ENCODE results near the gene HSPB3.
"Not testable (repeated sequence)": the region's sequence is repeated elsewhere in the genome, so short reads cannot be mapped to it uniquely, and the experiment has no call there.

Gene HSPB3

DNA sequence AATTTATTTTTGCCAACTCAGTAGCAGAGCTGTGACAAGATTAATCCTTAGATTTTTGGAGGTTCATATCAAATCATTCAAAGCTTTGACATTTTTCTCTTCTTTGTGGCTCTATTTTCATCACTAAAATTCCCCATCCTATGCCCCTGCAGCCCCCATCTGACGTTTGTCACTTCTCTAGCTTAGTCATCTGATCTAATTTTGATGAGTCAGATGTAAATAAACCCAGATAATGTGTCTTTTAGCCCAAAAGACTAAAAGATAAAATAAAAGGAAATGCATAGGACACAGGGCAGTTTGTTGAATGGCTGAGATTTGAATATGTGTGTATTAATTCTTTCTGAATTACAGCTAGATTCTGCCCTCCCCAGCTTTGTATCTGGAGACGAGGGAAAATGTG, 897 bp upstream of the HSPB3 start:
- in situ Hi-C loops (cut with MboI; ENCODE audit: low sequenced_read_pairs) = no loop called here

DNA sequence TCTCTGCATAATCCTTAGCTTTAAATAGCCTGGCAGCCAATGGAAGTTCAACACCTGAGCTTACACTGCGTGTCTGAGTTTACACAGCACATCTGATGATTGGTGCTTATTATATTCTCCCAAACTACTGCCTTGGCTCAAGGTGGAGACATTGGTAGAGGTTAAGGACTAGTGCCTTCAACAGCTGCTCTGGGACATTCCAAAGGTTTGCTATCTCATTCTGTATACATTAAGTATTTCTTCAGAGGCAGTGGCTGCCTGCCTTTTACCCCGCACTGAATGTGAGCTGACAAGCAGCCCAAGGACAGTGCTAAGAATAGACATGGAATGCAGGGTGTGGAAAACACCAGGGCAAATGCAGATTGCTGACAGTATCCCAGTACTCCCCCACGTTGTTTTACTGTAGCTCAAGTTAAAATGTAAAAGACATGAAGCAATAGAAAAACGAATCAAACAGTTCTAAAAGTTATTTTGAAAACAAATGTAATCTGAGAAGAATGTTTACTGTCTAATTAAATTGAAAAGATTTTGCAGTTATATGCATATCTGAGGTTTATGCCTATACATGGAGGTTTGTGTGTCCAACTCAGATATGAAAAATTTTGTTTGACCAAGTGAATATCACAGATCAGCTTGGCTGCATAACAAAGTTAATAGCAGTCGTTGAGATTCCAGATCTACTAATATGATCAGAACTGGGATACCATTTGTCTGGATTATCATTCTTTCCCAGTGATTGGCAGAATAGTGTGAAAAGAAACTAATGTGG, 1.8 kb downstream of the HSPB3 start:
- in situ Hi-C loops (cut with MboI; ENCODE audit: low sequenced_read_pairs) = no loop called here

DNA sequence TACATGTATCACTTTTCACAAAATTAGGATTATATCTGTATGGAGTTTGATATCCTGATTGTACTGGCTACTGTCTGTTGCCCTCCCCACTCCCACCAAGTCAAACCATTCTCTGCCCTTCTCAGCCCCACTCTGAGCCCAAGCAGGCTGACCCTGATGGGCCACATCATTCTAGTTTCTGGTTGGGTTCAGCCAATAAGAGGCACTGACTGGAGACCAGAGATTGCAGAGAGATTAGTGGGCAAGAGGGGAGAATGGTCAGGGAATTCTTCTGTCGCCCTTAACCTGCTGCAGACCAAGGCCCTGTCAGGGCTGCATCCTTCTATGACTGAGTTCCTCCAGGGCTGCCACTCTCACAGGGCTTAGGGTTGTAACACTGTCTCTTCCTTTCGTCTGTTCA, 2.7 kb downstream of the HSPB3 start:
- in situ Hi-C loops (cut with MboI; ENCODE audit: low sequenced_read_pairs) = no loop called here

DNA sequence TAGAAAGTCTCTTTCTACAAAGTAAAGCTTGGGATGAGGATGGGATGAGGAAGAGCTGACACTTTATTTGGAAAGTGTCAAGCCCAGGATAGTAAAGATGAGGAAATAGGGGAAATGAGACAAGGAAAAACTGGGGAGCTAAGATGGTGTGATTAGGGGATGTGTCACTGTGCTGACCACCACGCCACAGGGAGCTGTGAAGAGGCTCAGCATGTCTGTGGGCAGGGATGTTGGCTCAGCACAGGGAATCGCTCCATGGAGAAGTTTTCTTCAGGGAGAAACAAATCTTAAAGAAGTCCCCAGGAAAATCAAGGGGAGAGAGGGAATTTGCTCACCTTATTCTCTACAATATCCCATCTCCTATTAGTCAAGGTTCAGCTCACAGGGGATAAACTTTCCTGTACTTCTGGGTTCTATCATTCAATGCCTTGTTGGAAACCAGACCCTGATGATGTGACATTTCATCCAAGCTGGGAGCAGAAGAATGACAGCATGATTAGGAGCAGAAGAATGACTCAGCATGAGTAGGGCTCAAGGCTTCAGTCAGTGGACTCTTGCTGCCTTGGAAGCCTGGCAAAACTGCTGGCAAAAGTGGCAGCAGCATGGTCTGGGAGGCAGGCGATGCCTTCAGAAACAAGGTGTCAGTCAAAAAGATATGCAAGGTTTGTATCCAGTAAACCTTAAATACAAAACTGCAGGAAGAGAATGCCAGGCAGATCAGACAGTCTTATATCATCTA, 4.9 kb downstream of the HSPB3 start:
- in situ Hi-C loops (cut with MboI; ENCODE audit: low sequenced_read_pairs) = no loop called here

DNA sequence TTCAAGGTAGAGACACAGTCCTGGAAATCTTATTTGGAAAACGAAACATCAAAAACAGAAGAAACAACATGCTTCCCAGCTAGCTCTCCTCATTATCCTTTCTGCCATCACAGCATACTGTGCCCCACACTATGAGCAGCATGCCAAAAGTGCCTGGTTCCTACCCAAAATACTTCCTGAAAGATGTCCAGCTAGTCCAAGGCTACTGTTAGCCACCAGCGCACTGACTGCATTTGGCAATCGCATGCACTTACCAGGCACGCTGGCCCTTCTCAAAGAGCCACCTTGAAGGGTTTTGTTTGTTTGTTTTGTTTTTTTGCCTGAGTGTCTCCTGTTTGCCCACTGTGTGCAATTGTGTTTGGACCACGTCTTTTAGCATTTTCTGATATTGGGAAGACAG, 6.8 kb downstream of the HSPB3 start:
- in situ Hi-C loops (cut with MboI; ENCODE audit: low sequenced_read_pairs) = no loop called here

DNA sequence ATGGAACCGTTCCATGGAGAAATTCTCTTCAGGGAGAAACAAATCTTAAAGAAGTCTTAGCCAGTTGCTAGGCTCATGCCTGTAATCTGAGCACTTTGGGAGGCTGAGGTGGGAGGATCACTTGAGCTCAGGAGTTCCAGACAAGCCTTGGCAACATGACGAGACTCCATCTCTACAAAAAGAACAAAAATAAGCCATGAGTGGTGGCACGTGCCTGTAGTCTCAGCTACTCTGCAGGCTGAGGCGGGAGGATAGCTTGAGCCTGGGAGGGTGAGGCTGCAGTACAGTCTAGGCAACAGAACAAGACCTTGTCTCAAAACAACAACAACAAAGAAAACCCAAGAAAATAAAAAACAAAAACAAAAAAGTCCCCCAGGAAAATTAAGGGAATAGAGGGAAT, 8.2 kb downstream of the HSPB3 start:
- in situ Hi-C loops (cut with MboI; ENCODE audit: low sequenced_read_pairs) = no loop called here

DNA sequence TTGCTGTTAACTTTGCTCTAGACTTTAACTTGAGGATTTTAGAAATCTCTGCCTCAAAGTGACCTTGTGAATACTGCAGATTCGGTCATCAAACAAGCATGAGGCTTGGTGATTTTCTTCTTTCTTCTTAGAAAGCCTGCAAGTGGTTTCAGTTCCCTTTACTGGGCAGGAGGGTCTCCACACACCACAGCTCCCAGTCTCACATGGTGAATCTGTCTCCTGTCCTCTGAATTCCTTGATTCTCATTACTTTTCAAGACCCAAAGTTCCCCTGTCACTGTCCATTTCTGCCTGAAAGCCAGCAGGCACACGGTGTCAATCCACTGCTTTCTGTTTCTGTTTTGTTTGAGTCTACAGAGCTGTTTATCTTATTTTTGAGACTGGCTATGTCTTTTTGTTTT, 14.1 kb downstream of the HSPB3 start:
- in situ Hi-C loops (cut with MboI; ENCODE audit: low sequenced_read_pairs) = no loop called here

DNA sequence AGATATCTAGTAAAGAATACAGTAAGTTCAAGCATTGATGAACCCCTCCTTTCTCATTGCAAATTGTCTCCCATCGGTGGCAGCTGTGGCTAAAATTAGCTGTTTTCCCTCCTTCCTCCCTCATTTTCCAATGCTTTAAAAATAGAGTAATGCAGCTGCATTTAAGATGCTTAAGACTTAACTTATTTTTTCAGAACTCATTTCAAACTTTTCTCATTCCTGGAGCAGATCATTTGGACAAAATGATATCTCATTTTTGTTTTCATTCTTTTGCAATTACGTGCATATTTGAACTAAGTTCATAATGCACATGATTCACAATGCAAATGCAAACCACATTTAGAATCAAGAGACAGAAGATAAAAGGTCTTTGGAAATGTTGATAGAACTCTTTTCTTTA, 14.6 kb downstream of the HSPB3 start:
- in situ Hi-C loops (cut with MboI; ENCODE audit: low sequenced_read_pairs) = no loop called here

DNA sequence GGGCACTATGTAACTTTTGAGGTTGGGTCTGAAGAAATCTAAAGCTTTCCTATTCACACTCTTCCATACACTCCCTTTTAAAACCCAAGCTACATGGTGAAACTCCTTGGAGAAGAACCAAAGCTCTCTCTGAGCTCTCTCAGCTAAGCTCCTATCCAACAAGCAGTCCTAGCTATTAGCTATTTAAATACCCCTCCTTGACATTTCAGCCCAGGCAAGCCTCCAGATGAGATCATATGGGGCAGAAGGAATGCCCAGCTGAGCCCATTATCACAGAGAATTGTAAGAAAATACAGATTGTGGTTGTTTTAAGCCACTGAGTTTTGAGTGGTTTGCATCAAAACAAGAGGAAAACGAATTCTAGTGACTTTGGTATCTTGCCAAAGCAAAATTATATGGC, 15.2 kb downstream of the HSPB3 start:
- in situ Hi-C loops (cut with MboI; ENCODE audit: low sequenced_read_pairs) = no loop called here

DNA sequence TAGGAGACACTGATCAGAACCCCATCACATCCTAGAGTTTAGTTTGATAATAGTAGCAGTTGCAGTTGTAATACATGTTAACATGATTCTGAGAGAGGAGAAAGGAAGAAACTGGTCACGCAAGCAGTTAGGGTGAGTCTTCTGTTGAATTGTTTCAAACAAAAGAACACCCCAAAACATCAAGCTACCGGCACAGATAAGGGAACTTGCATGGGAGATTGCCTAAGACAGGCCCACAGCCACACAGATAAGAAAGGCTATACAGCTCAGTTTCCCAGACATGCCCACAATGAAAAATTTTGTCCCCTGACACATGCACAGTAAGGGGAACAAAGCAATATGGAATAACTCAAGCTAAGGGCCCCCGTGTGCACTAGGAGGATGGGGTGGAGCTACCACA, 15.9 kb downstream of the HSPB3 start:
- in situ Hi-C loops (cut with MboI; ENCODE audit: low sequenced_read_pairs) = no loop called here

DNA sequence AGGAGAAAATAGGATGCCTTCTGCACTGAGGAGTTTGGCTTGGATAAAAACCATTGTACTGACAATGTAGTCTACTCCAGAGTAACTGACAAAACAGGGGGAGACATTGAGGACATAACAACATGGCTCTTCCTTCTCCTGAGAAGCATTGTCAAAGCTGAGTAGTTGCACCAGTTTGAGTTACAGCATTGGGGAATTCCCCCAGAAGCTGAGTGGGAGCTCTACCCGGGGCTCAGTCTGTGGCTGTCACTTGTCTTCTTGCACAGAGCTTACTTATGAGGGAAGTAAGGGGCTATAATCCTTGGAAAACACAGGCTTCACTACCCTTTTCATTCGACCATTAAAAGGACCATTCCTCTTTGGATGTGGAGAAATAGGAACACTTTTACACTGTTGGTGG, 21.2 kb downstream of the HSPB3 start:
- in situ Hi-C loops (cut with MboI; ENCODE audit: low sequenced_read_pairs) = no loop called here

DNA sequence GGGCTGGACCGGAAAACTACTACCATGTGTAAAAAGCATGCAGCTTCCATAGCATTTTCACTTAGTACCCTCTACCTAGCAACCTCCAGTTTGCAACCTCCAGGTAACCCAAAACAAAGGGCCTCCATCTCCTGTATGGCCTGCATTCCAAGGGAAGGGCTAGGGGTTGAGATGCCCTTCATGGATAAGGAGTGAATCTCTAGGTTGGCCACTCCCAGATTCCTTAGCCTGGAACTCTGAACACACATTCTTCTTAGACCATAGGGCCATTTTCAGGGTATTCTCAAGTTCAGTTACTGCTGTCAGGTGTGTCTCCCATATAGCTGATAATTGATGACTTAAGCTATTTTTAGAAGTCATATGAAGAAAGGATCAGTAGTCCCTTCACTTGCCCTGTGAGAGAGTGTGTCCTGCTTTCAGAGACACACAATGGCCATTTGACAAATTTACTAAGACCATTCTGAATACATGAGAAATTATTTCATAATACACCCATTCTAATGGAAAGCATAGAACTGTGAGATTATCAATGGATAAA, 22.5 kb downstream of the HSPB3 start:
- in situ Hi-C loops (cut with MboI; ENCODE audit: low sequenced_read_pairs) = no loop called here

DNA sequence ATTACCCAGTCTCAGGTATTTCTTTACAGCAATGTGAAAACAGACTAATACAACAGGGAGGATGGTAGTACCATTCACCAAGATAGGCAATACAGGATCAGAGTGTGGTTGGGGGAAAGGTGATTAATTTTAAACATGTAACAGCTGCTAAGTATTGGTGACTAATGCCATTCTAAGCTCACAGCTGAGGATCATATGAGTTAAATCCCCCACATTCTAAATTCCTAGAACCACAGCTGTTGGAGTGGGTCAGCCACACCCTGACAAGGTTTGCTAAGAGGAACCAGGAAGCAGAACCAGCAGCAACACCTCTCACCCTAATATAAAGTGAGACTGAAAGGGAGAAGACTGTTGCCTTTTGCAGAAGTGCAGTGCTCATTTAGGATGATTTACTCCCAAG, 24.8 kb downstream of the HSPB3 start:
- in situ Hi-C loops (cut with MboI; ENCODE audit: low sequenced_read_pairs) = no loop called here

DNA sequence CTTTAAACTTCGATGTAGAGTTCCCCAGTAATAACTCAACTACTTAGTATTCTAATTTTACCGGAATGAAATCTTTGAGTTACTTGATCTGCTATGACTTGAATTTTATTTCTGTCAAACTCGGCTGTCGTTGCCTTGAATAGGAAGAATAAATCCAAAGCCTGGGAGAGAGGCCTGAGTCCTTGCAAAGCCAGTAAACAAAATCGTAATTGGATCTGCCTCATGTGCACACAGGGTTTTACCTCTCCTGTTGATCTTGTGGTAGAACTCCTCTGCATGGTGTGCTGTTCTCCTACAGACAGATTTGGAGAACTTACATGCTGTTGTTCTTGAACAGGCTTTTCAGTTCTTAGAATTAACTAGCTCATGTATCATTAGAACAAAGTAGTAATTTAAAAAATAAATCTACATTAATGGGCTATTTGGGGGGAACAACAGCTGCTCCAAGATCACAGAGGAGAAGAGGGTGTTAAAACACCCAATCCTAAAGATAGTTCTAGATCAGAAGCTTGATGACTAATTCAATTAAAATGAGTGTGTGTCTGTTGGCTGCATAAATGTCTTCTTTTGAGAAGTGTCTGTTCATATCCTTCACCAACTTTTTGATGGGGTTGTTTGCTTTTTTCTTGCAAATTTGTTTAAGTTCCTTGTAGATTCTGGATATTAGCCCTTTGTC, 28.9 kb downstream of the HSPB3 start:
- in situ Hi-C loops (cut with MboI; ENCODE audit: low sequenced_read_pairs) = no loop called here

DNA sequence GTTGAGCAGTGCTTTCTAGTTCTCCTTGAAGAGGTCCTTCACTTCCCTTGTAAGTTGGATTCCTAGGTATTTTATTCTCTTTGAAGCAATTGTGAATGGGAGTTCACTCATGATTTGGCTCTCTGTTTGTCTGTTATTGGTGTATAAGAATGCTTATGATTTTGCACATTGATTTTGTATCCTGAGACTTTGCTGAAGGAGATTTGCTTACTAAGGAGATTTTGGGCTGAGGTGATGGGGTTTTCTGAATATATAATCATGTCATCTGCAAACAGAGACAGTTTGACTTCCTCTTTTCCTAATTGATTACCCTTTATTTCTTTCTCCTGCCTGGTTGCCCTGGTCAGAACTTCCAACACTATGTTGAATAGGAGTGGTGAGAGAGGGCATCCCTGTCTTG, 30.2 kb downstream of the HSPB3 start:
- in situ Hi-C loops (cut with MboI; ENCODE audit: low sequenced_read_pairs) = not testable (repeated sequence)

DNA sequence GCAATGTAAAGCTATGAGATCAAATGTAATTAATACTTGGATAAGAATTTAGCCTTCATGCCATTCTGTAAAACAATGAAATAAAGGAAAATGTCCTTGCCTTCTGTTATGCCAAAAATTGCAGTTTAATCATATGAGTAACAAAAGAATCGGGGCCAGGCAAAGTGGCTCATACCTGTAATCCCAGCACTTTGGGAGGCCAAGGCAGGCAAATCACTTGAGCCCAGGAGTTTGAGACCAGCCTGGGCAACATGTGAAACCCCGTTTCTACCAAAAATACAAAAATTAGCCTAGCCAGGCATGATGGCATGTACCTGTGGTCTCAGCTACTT, 34.1 kb downstream of the HSPB3 start:
- in situ Hi-C loops (cut with MboI; ENCODE audit: low sequenced_read_pairs) = not testable (repeated sequence)

DNA sequence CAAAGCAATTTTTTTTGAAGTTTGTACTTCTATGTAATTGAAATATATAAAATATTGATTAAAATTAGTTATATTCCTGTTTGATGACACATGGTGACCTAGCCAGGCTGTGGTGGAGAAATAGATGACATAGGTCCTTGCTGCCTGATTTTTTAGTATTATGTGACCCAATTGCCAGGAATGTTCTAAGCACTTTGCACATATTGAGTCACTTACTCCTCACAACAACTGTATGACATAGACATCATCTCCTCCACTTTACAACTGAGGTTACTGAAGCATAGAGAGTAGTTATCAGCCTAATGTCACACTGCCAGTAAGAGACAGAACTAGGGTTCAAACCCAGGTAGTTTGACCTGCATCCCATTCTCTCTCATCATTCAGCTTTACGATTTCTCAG, 35.8 kb downstream of the HSPB3 start:
- in situ Hi-C loops (cut with MboI; ENCODE audit: low sequenced_read_pairs) = no loop called here

DNA sequence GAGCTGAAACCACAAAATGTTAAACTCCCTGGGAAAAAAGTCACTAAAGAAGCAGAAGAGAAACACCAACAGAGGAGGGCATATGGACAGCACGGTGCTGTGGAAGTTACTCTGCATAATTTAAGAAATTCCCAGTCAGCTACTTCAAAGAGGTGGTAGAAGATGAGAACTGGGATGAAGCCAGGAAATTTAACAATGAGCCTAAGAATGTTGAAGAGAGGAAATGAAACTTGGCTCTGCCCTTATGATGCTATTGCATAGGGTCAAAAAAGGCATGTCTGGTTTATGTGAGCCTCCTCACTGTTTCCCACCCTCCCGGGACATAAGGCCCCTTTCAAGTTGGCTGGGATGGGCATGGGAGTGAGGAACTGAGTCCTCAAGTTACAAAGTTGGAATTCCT, 36.7 kb downstream of the HSPB3 start:
- in situ Hi-C loops (cut with MboI; ENCODE audit: low sequenced_read_pairs) = no loop called here

DNA sequence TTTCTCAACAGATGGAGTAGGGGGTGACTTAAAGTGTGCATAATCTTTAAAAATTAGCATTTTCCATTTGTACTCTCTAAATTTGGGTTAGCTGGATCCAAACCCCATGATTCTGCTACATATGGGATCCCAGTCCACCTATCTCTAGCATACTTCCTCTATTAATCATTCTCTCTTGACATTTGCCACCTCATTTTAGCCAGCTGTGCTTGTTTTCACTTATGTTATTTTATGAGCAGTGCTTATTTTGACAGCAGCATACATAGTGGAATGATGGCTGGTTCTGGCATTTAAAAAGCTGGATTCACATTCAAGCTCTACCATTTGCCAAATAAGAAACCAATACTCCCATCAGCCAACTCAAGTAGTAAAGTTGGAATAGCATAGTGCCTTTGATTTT, 39.5 kb downstream of the HSPB3 start:
- in situ Hi-C loops (cut with MboI; ENCODE audit: low sequenced_read_pairs) = no loop called here

Data from HL-60/S4 treated with phorbol 12-myristate 13-acetate at 8.2 ng/mL for 4 days and 3 days (cell line).